ENCODE data around the gene TAS2R1.
"Not testable (repeated sequence)": the region's sequence is repeated elsewhere in the genome, so short reads cannot be mapped to it uniquely, and the experiment has no call there.

The TAS2R1 gene

DNA sequence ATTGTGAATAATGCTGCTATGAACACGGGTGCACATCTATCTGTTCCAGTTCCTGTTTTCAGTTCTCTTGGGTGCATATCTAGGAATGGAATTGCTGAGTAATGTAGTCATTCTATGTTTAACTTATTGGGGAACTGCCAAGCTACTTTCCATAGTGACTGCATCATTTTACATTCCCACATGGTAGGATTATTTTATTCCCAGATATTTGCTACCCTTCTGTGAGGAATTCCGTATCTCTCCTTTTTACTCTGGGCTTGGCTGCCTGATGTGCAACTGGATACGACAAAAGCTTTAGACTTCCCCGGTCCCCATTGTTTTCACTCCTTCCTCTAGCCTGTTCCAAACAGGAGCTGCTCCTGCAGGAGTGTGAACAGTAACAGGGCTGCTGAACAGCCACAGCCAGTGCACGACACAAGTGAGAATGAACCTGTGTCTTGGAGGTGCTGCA is 7.2 kb downstream of the TAS2R1 start:
- DNase-seq (ENCODE audit: low read depth in 2 of 2): no peak

DNA sequence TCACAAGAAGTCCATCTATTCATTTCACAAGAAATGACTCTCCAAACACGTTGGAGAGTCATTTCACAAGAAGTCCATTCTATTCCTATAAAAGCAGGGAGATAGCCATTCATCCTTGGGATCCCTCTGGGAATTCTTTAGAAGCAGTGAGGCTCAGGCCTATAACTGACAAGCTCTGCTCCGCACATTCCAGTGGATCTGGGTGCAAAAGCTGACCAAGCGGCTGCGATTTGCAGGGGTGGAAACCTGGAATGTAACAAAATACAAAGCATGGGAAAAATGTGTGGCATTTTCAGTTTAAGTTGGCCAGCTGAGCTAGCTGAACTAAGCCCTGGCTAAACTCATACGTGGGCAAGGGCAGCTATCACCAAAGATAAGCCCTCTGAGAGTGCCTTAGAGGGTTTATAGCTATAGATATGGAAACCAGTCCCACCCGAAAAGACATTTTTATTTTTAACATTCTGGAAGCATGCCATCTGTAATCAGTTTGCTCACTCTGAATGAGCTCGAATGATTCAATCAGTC is 8.7 kb downstream of the TAS2R1 start:
- DNase-seq (ENCODE audit: low read depth in 2 of 2): no peak

DNA sequence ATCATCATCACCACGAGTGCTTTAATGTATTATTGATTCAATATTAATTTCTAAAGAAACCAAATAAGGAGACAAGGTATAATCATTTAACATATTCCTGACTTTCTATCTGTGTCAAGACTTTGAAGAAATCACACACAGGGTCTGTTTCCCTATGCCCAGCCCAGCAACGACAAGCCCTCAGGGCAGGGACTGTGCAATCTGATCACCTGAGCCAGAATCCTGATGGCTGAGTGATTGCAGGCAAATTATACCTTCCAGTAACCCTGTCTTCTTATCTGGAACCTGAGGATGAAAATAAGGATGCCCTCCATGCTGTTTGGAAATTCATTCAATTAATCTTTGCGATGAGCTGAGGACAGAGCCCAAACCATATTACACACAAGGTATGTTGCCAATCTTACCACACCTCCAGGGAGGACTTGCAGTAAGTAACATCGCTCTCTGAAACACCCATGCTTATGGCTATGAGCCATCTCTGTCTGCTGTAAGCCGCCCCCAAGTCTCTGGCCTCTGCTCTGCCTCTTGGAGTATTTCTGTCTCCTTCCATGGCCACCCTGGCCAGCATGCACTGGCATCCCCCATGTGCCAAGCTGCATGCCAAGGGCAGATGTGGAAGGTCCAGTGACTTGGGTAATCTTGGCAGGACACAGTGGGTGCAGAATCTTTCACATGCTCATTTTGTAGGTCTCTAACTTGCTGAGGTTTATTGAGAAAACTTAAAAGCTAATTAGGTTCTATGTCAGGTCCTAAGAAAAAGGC is 10.6 kb downstream of the TAS2R1 start:
- no peak for DNase-seq (ENCODE audit: low read depth in 2 of 2)

DNA sequence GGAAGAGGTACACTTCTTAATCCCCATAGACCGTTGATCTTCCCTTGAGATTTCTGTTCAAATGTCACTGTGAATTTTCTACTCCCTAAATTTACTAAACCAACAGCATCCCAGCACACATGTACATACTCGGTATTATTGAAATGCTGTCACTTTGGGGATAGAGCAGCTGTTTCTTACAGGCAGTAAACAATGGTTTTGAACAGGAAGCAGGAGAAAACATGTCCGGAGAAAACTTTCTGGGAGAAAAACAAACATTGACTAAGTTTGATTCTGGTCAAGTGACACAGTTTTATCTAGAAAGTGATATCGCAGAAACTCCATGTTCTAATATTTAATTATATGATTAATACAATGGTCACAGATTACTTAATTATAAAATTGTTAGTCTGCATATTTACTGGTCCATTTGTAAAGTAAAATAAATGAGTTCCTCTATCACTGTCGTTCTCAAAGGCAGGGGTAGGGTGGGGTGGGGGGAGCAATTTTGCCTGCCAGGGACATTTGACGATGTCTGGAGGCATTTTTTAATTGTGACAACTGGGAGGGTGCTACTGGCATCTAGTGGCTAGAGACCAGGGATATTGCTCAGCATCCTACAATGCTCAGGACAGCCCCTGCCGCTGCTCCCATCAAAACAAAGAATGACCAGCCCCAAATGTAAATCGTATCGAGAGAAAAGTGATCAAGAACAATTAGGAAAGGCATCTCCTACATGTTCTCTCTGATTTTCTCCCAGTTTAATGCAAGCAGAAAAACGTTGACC is 12.2 kb downstream of the TAS2R1 start:
- DNase-seq (ENCODE audit: low read depth in 2 of 2): no peak

DNA sequence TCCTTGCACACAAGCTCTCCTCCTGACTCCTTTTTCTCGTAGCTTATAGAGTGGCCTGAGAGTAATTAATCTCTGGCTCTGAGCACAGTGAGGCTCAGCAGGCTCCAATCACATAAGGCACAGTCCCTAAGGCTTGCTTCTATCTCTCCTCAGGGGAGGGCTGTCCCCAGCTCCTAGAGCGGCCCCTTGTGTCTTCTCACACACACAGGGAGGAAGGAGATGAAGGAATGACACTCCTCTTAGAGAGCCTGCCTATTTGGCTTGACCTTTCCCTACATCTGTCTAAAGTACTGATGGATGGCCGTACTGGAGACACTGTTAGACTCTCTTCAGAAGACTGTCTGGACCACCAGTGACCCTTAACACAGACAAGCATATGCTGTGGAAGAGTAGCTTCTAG is 12.9 kb downstream of the TAS2R1 start:
- no peak for DNase-seq (ENCODE audit: low read depth in 2 of 2)

DNA sequence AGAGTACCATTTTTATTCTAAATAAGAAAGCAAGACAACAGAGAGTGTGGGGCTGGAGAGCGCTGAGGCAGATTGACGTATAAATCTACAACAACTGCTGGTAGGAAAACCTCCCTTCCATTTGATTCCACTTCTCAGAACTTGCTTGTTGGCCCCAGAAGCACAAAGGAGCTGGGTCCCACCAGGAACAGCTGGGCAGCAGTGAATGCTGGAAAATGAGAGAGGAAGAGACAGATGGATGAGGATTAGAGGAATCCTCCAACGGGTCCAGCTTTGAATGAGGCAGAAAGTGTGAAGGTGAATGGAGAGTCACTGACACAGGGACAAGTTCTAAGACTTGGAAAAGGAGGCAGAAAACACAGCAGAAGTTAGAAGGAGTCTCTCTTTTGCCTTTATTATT is 14.8 kb downstream of the TAS2R1 start:
- DNase-seq (ENCODE audit: low read depth in 2 of 2): no peak

DNA sequence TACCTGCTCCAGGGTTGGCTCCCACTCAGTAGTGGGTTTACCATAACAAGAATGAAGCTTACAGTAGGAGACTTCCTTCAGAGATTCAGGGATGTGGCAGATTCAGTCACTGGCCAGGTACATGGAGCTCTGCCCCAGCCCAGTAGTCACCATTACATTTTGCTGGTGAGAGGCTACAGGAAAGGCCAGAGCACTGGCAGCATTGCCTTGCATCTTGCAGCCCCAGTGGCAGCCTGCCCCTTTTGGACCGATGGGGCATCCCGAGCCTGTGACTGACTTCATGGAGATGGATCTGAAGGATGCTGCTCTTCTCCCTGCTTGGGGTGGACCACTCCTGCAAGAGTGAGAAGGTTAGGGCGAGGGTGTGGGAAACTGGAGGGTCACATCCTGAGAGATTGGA is 16.8 kb downstream of the TAS2R1 start:
- no peak for DNase-seq (ENCODE audit: low read depth in 2 of 2)

DNA sequence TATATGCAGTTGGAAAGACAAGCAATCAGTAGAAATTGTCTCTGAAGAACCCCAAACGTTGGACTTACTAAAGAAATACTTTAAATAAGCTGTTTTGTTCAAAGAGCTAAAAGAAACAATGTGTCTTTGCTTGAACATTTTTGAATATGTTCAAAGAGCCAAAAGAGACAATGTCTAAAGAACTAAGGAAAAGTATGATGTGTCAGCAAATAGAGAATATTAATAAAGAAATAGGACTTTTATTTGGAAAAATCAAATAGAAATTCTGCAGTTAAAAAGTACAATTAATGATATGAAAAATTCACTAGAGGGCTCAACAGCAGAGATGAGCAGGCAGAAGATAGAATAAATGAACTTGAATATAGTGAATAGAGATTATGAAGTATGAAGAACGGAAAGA is 19.2 kb downstream of the TAS2R1 start:
- no peak for DNase-seq (ENCODE audit: low read depth in 2 of 2)

DNA sequence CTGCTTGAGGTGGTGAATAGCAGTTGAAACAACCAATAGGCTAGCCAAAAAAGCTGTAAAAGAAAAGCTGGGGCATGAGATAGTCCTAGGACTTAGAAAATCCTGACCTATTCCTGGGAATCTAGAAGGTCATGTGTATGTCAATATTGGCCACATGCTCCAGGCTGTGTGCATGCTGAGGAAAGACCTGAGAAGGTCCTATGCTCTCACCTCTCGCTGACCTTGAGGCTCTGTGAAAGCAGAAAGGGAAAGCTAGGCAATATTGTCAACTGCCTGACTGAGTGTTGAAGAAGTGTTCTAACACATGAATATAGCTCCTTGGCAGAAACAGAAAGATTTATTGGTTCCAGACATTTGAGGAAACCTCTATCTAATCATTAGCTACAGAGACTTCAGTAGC is 19.8 kb downstream of the TAS2R1 start:
- DNase-seq (ENCODE audit: low read depth in 2 of 2): no peak

DNA sequence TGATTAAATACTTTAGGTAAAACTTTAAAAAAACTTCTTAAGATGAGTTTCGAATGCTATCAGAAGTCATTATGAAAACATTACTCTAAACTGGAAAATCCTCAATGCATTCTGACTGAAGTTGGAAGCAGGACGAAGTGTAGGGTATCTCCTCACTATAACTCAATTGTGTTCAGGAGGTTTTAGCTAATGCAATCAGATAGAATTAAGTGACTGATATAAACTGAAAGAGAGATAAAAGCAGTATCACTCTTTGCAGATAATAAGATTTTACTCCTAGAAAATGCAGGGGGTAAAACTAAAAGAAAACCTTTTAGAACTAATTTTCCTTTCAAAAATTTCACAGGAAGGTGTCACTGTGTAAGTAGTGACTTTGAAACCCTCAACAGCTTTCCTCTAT is 22.1 kb downstream of the TAS2R1 start:
- DNase-seq (ENCODE audit: low read depth in 2 of 2): no peak

DNA sequence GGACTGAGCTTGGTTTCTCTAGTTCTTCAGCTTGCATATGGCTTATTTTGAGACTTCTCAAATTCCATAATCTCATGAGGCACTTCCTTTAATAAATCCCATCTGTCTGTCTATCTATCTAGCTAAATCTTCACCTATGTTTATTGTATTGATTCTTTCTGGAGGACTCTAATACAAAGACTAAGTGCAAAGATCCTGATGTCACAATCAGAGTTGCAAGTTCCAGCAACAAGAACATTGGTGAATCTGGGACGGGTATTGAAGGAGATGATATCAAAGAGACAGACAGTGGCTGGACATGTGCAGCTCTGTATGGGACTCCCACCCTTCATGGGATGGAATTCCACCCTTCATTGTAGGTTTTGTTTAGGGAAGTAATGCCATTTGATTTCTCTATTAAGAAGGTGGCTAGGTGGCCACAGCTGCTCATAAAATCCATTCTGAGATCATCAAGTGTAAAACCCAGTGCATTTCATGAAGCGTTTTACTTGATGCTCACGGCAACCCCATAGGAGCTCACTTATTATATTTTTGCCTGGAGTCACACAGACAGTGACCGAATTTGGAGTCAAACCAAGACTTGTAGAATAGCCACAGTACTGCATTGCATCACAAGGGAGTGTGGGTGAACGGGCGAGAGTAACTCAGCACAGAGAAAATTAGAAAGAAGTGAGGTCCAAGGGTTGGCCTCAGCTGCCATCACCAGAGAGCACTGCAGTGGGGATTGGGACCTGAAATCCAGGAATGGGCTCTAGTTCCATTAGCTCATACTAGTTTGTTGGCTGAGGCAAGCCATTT is 24.9 kb downstream of the TAS2R1 start:
- DNase-seq (ENCODE audit: low read depth in 2 of 2): no peak

DNA sequence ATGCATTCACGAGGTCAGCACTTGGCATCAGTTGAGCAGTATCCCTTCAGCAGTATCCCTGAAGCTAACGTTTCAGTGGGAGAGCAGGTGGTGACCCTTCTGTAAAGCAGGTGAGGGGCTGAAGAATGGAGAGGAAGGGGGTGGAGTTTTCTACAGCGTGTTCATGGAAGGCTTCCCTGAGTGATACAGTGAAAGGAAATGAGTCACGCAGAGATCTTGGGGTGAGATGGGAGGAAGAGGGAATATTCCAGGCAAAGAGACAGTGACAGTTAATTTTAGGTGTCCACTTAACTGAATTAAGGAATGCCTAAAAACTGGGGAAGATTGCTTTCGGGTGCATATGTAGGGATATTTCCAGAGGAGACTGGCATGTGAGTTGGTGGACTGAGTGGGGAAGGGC is 25.7 kb downstream of the TAS2R1 start:
- no peak for DNase-seq (ENCODE audit: low read depth in 2 of 2)

DNA sequence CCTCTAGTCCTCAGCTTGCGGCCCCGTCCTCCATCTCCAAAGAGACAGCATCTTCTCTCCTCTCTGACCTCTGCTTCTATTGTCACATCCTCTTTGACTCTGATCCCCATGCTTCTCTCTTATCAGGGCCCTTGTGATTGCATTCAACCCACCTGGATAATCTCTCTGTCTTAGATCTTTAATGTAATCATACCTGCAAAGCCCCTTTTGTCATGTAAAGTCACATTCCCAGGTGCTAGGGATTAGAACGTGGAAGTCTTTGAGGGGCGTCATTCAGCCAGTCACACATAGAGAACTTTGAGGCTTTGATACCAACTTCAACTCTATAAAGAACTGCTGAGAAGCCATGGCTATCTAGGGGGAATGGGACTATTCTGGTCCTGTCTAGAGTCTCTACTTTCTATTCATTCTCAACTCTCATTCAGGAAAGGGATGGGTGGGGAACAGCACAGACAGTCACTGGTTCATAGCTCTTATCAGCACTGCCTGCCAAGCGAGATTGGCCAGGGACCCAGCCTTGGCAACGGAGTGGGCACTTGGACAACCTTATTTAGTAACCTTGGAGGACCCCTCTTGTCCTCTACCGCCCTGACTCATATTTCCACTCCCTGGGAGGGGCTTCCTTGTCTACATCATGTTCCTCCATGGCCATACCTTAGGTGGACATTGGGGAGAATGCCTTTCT is 29.0 kb downstream of the TAS2R1 start:
- no peak for DNase-seq (ENCODE audit: low read depth in 2 of 2)

DNA sequence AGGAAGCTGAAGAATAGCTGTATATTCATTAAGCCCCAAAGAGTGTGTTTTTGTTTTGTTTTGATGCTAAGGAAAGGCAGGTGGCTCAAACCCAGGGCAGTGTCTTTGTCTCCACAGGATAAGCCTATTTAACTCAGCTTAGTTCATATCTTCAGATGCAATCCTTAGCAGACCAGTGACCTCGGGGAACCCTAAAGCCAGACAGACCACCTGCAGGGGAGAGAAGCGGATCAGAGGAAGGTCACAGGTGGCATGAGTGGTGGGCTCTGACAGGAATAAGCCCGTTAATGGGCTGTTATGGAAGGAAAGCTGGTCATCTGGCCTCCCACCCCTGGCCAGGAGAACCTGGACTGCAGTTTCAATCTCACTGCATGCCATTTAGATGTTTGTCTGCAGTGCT is 30.8 kb downstream of the TAS2R1 start:
- DNase-seq (ENCODE audit: low read depth in 2 of 2): no peak

DNA sequence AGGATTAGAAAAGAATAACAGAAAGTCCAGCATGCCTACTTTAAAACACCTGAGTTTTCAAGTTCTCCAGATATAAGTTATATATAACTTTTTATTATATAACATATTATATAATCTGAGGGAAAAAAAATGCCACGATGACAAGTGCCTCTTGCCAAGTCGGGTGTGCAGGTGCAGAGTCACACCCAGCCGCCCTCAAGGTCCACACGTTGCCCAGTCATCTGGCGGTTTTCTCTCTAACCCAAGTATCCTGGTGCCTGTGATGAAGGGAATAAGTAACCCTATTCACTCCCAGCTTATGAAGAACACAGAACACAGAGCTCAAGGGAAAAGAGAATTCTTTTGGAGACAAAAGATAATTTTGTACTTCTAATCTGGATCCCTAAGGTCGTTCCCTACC is 31.8 kb downstream of the TAS2R1 start:
- not testable (repeated sequence) for DNase-seq (ENCODE audit: low read depth in 2 of 2)

DNA sequence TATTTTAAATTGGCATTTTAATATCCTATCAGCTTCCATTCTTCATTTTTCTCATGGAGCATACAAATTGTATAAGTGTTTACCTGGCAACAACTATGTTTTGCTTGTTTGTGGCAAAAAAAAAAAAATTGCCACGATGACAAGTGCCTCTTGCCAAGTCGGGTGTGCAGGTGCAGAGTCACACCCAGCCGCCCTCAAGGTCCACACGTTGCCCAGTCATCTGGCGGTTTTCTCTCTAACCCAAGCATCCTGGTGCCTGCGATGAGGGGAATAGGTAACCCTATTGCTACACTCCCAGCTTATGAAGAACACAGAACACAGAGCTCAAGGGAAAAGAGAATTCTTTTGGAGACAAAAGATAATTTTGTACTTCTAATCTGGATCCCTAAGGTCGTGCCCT is 32.8 kb downstream of the TAS2R1 start:
- not testable (repeated sequence) for DNase-seq (ENCODE audit: low read depth in 2 of 2)

DNA sequence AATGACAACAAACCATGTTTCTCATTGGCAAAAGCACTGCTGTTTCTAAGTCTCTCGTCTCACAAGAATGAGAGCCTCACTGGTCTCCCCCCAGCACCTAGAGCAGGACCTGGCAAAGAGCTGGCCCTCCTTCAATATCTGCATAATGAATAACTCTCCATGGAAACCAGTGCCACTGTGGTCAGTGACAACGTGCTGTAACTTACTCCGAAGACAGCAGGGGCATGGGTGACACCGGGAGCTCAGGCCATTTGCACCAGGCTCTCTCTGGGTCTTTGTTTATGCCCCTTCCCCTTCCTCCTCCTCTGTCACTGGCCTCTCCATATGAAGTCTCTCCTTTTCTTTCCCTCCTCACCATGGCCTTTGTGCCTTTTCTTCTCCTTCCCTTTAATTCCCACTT is 33.3 kb downstream of the TAS2R1 start:
- no peak for DNase-seq (ENCODE audit: low read depth in 2 of 2)

DNA sequence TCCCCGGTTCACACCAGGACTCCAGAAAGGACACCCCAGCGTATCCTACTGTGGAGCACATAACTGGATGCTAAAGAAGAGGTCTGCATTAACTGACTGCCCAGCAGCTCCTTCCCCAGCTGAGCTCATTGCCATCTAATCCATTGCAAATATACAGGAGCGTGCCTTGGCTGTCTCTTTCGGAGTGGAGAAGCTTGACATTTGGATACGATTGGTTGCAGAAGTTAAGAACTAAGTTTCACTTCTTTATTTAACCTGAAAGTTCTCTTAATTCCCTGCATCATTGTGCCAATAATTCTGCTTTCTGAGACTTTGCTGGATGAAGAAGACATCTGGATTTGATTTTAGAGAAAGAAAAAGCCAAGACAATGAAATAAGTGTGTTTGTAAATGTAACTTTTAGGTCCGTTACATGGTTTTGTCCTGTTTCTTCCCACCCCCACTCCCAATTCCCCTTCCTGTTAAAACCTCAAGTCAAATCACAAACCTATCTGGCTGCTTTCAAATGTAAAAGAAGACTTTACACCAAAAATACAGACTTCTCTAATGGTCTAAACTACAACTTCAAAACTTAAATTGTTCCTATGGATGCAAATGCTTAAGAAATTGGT is 33.9 kb downstream of the TAS2R1 start:
- DNase-seq (ENCODE audit: low read depth in 2 of 2): no peak

DNA sequence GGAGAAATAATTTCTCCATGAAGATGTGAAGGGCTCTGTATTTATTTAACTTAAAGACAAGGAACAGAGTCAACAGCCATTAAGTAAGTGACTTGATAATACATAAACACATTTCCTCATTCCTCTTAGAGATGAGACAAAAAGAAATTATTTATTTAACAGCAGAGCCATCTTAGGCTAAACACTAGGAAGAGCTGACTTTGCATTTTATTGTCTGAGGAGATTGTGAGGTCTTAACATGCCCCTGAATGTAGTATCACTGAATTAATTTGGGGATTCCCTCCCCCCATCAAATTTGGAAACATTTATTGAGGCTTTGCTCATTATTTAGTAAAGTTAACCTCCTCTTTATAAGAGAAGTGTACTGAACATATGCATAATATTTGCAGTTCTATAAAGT is 35.2 kb downstream of the TAS2R1 start:
- no peak for DNase-seq (ENCODE audit: low read depth in 2 of 2)

DNA sequence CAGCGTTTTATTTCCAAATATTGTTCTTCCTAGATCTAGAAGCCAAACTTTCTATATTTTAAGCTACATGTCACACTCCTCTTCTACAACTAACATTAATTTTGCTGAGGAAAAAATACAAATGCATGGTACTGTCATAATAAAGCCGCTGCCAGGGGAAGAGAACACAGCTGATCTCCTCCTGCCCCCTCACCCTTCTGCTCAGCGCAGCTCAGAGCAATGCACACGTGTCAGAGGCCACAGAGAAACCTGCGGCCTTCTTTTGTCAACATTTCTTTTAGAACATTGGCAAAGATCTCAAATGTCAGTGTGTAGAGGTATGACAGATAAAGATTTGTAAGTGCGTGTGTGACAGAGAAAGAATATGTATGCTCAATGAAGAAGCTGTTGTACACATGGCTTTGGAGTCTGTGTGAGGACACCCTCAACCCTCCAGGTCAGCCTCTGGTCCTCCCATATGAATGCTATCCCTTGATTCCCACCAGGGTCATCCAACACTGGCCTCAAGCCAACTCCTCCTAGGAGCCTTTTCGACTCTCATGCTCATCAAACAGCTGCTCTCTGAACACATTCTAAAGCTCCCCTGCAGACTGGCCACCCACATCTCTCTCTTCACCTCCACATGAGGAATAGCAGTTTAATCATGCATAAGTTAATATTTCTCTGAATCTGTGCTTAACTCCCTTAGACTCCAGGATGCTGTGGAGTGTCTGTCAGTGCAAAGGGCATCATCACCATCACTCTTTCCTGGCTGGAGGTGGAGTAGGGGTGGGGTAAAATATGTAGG is 40.9 kb downstream of the TAS2R1 start:
- DNase-seq (ENCODE audit: low read depth in 2 of 2): no peak
